Astrocyte of the cerebellum (primary cell): ENCODE measurements around the gene PRDM16.

Experiments
- DNase-seq: peaks from one replicate; pipeline ENCODE4 v3.0.0-alpha.2; 2011; ENCODE audit warnings: low read depth
- H3K4me3 ChIP-seq: 2 replicates; pipeline ENCODE4 v1.5.1; 2011; ENCODE audit warnings: mild to moderate bottlenecking, low read depth, low read length, moderate library complexity
- in situ Hi-C: cut with HindIII; loops from 2 replicates; pipeline ENCODE4 v1.10.0; 2017; ENCODE audit warnings: low sequenced_read_pairs
- TF ChIP-seq, protein P1 (sequence below): IDR thresholded peaks from 2 replicates; pipeline ENCODE4 v1.5.1; 2012; ENCODE audit warnings: low read length, low read depth, moderate library complexity, mild to moderate bottlenecking; ENCODE audit errors: missing control alignments

The PRDM16 gene

DNA sequence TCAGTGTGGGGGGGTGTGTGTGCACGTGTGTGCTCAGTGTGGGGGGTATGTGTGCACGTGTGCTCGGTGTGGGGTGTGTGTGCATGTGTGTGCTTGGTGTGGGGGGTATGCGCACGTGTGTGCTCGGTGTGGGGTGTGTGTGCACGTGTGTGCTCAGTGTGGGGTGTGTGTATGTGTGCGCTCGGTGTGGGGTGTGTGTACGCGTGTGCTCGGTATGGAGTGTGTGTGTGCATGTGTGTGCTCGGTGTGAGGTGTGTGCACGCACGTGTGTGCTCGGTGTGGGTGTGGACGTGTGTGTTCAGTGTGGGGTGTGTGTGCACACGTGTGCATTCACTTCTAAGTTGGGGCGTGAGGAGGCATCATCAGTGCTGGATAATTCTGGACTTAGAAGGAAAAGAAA lies 77.9 kb downstream of the PRDM16 start:
- in situ Hi-C loops, result no loop called here
- no peak for DNase-seq
- no peak overlapping the region for H3K4me3 ChIP-seq
- TF ChIP-seq, protein P1, sequence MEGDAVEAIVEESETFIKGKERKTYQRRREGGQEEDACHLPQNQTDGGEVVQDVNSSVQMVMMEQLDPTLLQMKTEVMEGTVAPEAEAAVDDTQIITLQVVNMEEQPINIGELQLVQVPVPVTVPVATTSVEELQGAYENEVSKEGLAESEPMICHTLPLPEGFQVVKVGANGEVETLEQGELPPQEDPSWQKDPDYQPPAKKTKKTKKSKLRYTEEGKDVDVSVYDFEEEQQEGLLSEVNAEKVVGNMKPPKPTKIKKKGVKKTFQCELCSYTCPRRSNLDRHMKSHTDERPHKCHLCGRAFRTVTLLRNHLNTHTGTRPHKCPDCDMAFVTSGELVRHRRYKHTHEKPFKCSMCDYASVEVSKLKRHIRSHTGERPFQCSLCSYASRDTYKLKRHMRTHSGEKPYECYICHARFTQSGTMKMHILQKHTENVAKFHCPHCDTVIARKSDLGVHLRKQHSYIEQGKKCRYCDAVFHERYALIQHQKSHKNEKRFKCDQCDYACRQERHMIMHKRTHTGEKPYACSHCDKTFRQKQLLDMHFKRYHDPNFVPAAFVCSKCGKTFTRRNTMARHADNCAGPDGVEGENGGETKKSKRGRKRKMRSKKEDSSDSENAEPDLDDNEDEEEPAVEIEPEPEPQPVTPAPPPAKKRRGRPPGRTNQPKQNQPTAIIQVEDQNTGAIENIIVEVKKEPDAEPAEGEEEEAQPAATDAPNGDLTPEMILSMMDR, result no peak

DNA sequence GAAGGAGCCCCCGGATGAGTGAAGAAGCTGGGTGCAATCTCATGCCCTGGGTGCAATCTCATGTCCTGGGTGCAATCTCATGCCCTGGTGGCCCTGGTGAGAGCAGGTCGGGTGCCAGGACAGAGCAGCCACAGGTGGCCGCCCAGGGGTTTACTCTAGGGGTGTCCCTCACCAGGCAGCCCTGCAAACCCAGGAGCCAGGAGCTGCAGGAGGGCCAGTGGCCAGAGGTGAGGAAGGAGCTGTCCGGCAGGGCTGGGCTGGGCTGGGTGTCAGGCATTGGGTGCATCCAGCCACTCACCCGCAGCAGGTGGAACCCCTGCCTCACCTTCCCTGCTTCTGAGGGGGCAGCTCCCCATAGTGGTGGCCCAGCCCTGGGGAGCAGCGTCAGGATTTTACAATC lies 79.2 kb downstream of the PRDM16 start:
- DNase-seq, result no peak
- in situ Hi-C loops, result no loop called here
- TF ChIP-seq, protein P1, result no peak
- H3K4me3 ChIP-seq, result no peak overlapping the region

DNA sequence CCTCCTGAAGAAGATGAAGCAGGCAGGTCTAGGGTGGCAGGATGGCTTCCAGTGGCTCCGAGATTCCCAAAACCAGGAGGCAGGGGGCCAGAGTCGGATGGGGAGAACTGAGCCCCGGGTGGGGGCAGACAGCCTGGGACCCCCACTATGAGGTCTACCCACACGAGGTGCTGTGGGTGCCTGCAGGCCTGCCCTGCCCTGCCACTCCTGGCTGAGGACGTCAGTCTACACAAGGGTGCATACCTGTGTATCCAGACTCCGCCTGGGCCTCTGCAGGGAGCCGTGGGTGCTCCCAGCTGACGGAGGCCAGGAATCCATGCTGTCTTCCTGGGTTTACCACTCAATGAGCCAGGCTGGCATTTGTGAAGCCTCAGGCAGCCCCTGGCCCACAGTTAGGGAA lies 80.3 kb downstream of the PRDM16 start:
- TF ChIP-seq, protein P1, result no peak
- in situ Hi-C loops, result no loop called here
- H3K4me3 ChIP-seq, result no peak overlapping the region
- no peak for DNase-seq

DNA sequence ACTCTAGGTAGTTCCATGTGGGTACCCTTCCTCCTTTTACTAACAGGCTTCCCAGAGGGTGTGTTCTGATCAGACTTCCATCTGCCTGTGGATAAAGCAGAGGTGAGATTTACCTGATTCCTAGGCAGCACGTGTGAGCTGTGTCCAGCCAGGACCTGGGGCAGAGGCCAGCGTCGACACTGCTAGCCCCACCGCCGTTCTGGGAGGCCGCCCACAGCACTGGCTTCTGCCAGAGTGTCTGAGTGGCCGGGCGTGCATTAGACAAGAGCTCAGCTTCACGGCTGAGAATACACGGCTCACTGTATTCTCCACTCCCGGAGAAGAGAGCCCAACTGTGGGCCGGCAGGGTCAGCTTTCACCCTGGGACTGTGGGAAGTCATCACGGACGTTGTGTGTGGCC lies 82.5 kb downstream of the PRDM16 start:
- TF ChIP-seq, protein P1, result no peak
- H3K4me3 ChIP-seq, result no peak overlapping the region
- DNase-seq, result no peak
- in situ Hi-C loops, result no loop called here

DNA sequence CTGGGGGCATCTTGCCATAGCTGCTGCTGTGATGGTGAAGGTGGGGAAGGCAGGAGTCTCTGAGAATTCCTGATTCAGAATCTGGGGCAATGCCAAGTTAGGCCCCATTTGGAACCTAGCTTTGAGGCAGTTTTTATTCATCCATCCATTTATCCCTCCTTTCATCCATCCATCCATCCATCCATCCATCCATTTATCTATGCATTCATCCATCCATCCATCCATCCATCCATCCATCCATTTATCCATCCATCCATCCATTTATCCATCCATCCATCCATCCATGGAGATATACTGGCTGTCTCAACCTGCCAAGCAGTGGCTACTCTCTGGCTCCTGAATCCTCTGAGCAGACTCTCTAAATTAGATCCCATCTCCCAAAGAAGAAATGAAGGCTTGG lies 83.1 kb downstream of the PRDM16 start:
- in situ Hi-C loops, result no loop called here
- no peak overlapping the region for H3K4me3 ChIP-seq
- TF ChIP-seq, protein P1, result no peak
- DNase-seq, result no peak

DNA sequence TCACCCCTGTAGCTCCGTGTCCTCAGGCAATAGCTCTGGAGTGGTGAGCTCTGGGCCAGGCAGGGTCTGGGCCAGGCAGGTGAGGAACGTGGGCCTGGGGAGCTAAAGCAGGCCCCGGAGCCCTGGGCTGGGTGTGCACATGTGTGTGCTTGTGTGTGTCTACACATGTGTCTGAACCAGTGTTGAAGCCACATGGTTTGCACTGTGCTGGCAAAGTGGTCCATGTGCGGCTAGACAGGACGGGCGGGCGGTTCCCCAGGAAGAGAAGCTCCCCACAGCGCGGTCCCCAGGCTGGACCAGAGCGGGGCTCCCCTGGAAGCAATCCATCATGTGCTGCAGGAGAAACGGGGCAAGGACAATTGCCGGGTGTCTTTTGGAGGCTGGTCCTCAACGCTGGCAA lies 84.2 kb downstream of the PRDM16 start:
- no peak for DNase-seq
- no peak overlapping the region for H3K4me3 ChIP-seq
- in situ Hi-C loops, result no loop called here

More for the DNA sequence above, 84.2 kb downstream of the PRDM16 start:
- TF ChIP-seq, protein P1, result no peak
